ENCODE measurements around the gene CCNK. TPM values are rescaled to one million over a fixed set of nuclear protein-coding genes. Genes with fewer than 3 reads are reported as not detected.
A peak's percentile ranks its signal among the peaks of the same experiment; 100 is the strongest.

Gene CCNK
- total RNA-seq, 2 experiments from 2014 or later: 140 to 151 TPM

GRCh38 chr14:99519347-99519881 lies 38.2 kb downstream of the CCNK start:
- no peak overlapping the region for H3K27ac ChIP-seq (ENCODE audit: low read depth in 1 of 2, low read length in 2 of 2)
- no peak for ATAC-seq (ENCODE audit: poor library complexity)
- H3K36me3 ChIP-seq (ENCODE audit: insufficient read depth, low read length): peaks cover 5% of the 10 kb centered on the region
- TF ChIP-seq CTCF (IDR thresholded peaks at IDR 0.05): no peak
- ChIA-PET CTCF (no interaction called here), POLR2A (no interaction called here)
- intact Hi-C loops (cut with DNase I, micrococcal nuclease): loop anchor here in 1 of 2 experiments (5.0 kb wide), 3 partner anchors 168 to 428 kb away; partner anchors contain the start of gene EML1
- Mint-ChIP-seq H3K36me3 (ENCODE audit: low read depth) (no peaks in the 10 kb centered on the region), H3K4me1 (ENCODE audit: low read depth) (peaks cover 4% of the 10 kb centered on the region), H3K4me3 (no peak overlapping the region), H3K27me3 (no peaks in the 10 kb centered on the region), H3K9me3 (no peaks in the 10 kb centered on the region), H3K27ac (no peak overlapping the region)
- peak in 1 of 14 experiments; percentile 0 for DNase-seq
- no peaks in the 10 kb centered on the region for H3K27me3 ChIP-seq (ENCODE audit: control insufficient read depth in 1 of 2, insufficient read depth in 2 of 2, low read length in 2 of 2)
- H3K4me3 ChIP-seq (ENCODE audit: low read length): no peak overlapping the region
- peaks cover 10% of the 10 kb centered on the region for H3K4me1 ChIP-seq (ENCODE audit: insufficient read depth, low read length)
- no peaks in the 10 kb centered on the region for H3K9me3 ChIP-seq (ENCODE audit: control insufficient read depth in 1 of 2, insufficient read depth in 1 of 2, low read length in 2 of 2)

GRCh38 chr14:99519931-99520421 lies 38.8 kb downstream of the CCNK start:
- Histone ChIP-seq H3K9me3 (ENCODE audit: control insufficient read depth in 1 of 2, insufficient read depth in 1 of 2, low read length in 2 of 2) (no peaks in the 10 kb centered on the region), H3K27me3 (ENCODE audit: control insufficient read depth in 1 of 2, insufficient read depth in 2 of 2, low read length in 2 of 2) (no peaks in the 10 kb centered on the region), H3K36me3 (ENCODE audit: insufficient read depth, low read length) (peaks cover 3% of the 10 kb centered on the region), H3K4me1 (ENCODE audit: insufficient read depth, low read length) (peaks cover 16% of the 10 kb centered on the region), H3K27ac (ENCODE audit: low read depth in 1 of 2, low read length in 2 of 2) (no peak overlapping the region), H3K4me3 (ENCODE audit: low read length) (no peak overlapping the region)
- no peaks in the 10 kb centered on the region for H3K9me3 Mint-ChIP-seq
- peaks cover 9% of the 10 kb centered on the region for H3K4me1 Mint-ChIP-seq (ENCODE audit: low read depth)
- intact Hi-C loops (cut with DNase I, micrococcal nuclease): loop anchor here in 1 of 2 experiments (5.0 kb wide), 3 partner anchors 167 to 427 kb away; partner anchors contain the start of gene EML1
- DNase-seq: peak in 1 of 14 experiments; percentile 1
- no peak overlapping the region for H3K27ac Mint-ChIP-seq
- ChIA-PET CTCF (no interaction called here), POLR2A (no interaction called here)
- no peak for ATAC-seq (ENCODE audit: poor library complexity)
- no peak for TF ChIP-seq CTCF (IDR thresholded peaks at IDR 0.05)
- no peak overlapping the region for H3K4me3 Mint-ChIP-seq
- H3K36me3 Mint-ChIP-seq (ENCODE audit: low read depth): no peaks in the 10 kb centered on the region
- H3K27me3 Mint-ChIP-seq: no peaks in the 10 kb centered on the region

- H3K27me3 ChIP-seq (ENCODE audit: control insufficient read depth in 1 of 2, insufficient read depth in 2 of 2, low read length in 2 of 2): no peaks in the 10 kb centered on the region
- intact Hi-C loops (cut with DNase I, micrococcal nuclease): no loop called here
Measured at GRCh38 chr14:99520571-99521081, 39.4 kb downstream of the CCNK start.

More at GRCh38 chr14:99520571-99521081, 39.4 kb downstream of the CCNK start:
- H3K4me1 ChIP-seq (ENCODE audit: insufficient read depth, low read length): peaks cover 22% of the 10 kb centered on the region
- no peak for ATAC-seq (ENCODE audit: poor library complexity)
- peaks cover 16% of the 10 kb centered on the region for H3K4me1 Mint-ChIP-seq (ENCODE audit: low read depth)
- H3K9me3 Mint-ChIP-seq: no peaks in the 10 kb centered on the region
- no peaks in the 10 kb centered on the region for H3K27me3 Mint-ChIP-seq
- no peak overlapping the region for H3K27ac ChIP-seq (ENCODE audit: low read depth in 1 of 2, low read length in 2 of 2)
- H3K4me3 ChIP-seq (ENCODE audit: low read length): no peak overlapping the region
- no peaks in the 10 kb centered on the region for H3K36me3 Mint-ChIP-seq (ENCODE audit: low read depth)
- no peaks in the 10 kb centered on the region for H3K36me3 ChIP-seq (ENCODE audit: insufficient read depth, low read length)
- ChIA-PET CTCF (no interaction called here), POLR2A (no interaction called here)
- no peaks in the 10 kb centered on the region for H3K9me3 ChIP-seq (ENCODE audit: control insufficient read depth in 1 of 2, insufficient read depth in 1 of 2, low read length in 2 of 2)
- DNase-seq: peak in 1 of 14 experiments; percentile 0
- no peak for TF ChIP-seq CTCF (IDR thresholded peaks at IDR 0.05)
- no peak overlapping the region for H3K27ac Mint-ChIP-seq
- no peak overlapping the region for H3K4me3 Mint-ChIP-seq

Data from CD4-positive, alpha-beta T cell (primary cell).